A673 (cell line): Measurements from ENCODE around the gene MINDY3.

Experiments used
- CTCF ChIP-seq: fragments of 300-800, 200-600 bp; sonication (generic); conservative IDR thresholded peaks from 2 replicates; pipeline ENCODE4 v1.5.1; 2017; ENCODE audit warnings: low read depth, mild to moderate bottlenecking, antibody characterized with exemption, low read length, moderate library complexity, mixed read lengths
- EZH2 ChIP-seq: fragments of 200-600 bp; sonication (generic); IDR thresholded peaks from 2 replicates; pipeline ENCODE4 v1.6.1; 2017; ENCODE audit warnings: borderline replicate concordance, low read depth, mild to moderate bottlenecking, mixed read lengths, antibody characterized with exemption, low read length; ENCODE audit not compliant: poor library complexity, severe bottlenecking

GRCh38 chr10:15745751-15746150 lies 114.6 kb downstream of the MINDY3 start:
- no peak for TF ChIP-seq EZH2
- no peak for TF ChIP-seq CTCF
